HG03280 (cell line): Measurements from ENCODE around the gene CYP4F3.
"Not testable (repeated sequence)": the region's sequence is repeated elsewhere in the genome, so short reads cannot be mapped to it uniquely, and the experiment has no call there.

Experiments
- ATAC-seq: cut with Tn5 transposase; IDR thresholded peaks from one replicate; pipeline ENCODE4 v1.9.1; 2021; ENCODE audit warnings: mild to moderate bottlenecking, moderate library complexity; ENCODE audit not compliant: unreplicated experiment

Gene CYP4F3

GRCh38 chr19:15629003-15629880 is 11.5 kb upstream of the CYP4F3 start:
- no peak for ATAC-seq

DNA sequence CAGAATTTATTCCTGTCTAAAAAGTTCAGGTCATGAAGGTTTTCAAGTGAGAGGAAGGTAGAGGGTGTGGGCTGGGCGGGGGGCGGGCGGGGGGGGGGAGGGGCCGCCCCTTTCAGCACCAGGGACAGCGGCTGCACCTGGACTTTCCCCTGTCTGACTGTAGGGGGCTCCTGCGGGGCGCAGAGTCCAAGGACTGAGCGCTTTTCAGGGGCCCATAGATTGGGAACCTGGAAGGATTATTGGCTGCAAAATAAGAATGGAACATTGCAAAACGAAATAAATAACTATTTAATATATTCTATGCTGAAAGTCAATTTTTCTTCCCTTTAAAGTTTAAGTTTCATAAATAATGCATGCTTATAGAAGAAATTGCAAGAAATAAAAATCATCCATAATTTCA is 8.9 kb upstream of the CYP4F3 start:
- no peak for ATAC-seq

DNA sequence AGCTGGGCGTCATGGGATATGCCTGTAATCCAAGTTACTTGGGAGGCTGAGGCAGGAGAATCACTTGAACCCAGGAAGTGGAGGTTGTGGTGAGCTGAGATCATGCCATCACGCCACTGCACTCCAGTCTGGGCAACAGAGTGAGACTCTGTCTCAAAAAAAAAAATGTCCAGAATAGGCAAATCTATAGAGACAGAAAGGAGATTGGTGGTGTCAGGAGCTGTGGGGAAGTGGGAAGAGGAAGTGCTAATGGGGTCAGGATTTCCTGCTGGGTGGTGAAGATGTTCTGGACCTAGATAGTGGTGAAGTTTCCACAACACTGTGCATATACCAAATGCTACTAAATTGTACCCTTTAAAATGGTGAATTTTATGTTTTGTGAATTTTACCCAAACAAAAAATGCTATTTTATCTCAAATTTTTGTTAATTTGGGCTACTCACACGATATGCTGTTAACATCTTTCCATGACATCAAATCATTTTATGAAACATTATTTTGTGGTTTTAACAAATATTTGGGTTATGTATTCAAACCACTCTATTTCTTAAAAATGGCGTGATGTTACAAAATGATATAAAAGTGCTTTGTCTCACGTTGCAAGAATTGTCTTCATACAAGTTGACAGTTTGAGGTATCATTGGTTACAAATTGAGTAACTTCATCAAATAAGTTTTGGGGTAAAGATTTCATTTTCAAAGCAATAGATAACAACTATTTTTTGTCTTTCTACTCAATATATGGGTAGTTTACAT is 7.4 kb upstream of the CYP4F3 start:
- ATAC-seq, result no peak

- no peak for ATAC-seq
These were observed 6.6 kb upstream of the CYP4F3 start for GRCh38 chr19:15634105-15634504.

DNA sequence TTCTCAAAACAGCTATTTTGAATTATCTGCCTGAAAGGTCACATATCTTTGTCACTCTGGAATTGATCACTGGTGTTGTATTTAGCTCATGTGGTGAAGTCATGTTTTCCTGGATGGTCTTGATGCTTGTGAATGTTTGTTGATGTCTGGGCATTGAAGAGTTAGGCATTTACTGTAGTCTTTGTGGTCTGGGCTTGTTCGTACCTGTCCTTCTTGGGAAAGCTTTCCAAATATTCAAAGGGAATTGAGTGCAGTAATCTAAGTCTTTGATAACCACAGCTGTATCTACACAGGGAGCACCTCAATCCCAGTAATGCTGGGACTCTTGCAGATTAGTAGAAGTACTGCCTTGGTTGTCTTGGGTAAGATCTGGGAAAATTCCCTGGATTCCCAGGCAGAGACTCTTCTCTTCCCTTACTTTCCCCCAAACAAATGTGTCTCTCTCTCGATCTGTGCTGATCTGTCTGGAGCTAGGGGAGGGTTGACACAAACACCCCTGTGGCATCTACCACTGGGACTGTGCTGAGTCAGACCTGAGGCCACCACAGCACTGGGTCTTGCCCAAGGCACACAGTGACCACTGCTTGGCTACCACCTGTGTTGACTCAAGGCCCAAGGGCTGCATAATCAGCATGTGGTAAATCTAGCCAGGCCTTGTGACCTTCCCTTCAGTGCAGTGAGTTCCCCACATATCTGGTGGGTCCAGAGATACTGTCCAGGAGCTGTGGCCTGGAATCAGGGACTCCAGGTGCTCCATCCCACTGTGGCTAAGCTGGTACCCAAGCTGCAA is 5.5 kb upstream of the CYP4F3 start:
- no peak for ATAC-seq

DNA sequence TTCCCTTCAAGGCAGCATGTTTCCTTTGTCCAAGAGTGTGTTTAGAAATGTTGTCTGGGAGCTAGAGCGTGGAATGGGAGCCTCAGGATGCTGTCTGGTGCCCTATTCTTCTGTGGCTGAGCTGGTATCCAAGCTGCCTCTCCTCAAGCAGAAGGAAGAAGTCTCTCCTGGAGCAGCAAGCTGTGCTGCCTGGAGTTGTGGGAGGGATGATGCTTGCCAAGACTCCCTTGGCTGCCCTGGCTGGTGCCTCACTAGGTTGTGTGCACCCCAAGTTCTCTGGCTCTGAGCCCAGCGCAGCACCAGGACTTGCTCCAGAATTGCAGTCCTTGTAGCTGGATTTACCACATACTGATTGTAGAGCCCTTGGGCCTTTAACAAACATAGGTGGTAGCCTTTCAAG is 4.7 kb upstream of the CYP4F3 start:
- no peak for ATAC-seq

GRCh38 chr19:15639596-15639995 is 1.1 kb upstream of the CYP4F3 start:
- no peak for ATAC-seq

DNA sequence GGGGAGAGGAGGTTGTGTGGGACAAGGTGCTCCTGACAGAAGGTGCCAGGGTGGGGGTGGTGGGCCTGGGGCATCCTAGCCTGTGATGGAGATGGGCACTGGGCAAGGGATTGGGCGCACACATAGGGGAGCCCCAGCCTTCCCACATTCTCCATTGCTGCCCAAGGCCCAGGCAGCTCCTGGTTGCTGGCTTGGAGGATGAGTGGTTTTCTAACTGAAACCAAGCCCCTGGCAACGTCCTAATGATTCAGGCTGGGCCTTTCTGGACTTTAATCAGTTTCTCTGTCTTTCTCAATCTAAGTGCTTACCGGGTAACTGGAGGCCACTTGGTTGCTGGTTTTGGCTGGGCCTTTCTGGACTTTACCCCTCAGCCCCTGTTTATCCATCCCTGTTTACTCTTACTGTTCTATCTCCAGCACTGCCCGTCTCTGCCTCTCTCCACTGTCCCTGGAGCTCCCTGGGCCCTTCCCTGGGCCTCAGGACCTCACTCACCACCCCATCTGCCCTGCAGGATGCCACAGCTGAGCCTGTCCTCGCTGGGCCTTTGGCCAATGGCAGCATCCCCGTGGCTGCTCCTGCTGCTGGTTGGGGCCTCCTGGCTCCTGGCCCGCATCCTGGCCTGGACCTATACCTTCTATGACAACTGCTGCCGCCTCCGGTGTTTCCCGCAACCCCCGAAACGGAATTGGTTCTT is 354 bp downstream of the CYP4F3 start:
- no peak for ATAC-seq

DNA sequence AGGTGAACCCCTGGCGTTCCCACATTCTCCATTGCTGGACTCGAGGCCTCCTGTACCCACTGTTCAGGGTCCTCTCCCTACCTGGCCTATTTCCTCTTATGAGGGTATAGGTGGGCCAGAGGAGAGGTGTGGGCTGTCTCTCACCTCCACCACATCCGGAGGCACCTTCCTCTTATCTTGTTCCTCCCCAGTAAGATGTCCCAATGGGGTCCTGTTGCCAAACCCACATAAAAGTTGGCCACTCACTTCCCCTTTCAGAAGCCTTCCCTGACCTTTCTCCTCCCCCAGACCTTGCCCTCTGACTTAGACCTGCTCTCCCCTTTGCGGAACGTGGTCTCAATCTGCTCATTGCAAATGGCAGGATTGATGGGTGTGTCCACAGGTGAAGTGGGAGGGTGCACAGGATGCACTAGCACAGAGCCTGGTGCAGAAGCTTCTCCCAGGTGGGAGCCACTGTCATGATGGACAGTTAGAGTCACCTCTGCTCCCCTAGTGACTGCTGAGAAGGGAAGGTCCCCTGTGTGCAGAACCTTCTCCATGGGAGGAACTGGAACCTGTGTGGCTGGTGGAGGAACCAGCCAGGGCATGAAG is 1.3 kb downstream of the CYP4F3 start:
- no peak for ATAC-seq

DNA sequence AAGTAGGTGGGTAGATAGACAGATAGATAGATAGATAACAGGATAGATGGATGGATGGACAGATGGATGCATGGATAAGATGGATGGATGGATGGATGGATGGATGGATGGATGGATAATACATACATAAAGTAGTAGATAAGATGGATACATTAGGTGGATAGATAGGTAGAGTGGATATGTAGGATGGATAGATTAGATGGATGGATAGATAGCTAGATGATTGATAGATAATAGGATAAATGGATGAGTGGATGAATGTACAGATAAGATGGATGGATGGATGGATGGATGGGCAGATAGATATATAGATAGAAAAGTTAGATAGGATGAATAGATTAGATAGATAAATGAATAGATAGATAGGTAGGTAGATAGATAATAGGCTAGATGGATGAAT is 2.1 kb downstream of the CYP4F3 start:
- no peak for ATAC-seq

DNA sequence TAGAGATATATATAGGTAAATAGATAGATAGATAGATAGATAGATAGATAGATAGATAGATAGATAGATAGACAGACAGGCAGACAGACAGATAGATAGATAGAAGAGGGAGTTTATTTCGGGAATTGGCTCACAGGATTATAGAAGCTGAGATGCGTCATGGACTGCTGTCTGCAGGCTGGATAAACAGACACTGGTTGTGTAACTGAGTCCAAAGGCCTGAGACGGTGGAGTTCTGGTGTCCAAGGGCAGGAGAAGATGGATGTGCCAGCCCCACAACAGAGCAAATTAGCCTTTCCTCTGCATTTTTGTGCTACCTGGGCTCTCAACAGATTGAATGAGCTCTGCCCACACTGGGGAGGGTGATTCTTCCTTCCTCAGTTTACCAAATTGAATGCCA is 2.7 kb downstream of the CYP4F3 start:
- no peak for ATAC-seq

GRCh38 chr19:15644066-15644741 is 3.5 kb downstream of the CYP4F3 start:
- no peak for ATAC-seq

DNA sequence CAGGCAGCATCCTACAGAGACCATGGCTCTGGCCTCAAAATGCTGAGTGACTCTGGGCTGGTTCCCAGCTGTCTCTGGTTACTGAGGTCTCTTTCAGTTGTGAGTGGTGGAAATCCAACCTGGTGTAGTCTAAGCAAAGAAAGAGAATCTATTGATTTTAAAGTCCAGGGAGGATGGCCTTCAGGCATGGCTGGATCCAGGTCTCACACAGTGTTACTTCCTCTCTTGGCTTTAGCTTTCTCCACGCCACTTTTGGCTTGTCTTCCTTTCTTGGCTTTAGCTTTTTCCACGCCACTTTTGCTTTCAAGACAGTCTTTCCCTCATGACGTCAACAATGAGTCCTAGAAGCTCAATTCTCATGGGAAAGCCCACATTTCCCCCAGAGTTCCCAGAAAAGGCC is 4.1 kb downstream of the CYP4F3 start:
- ATAC-seq, result no peak

DNA sequence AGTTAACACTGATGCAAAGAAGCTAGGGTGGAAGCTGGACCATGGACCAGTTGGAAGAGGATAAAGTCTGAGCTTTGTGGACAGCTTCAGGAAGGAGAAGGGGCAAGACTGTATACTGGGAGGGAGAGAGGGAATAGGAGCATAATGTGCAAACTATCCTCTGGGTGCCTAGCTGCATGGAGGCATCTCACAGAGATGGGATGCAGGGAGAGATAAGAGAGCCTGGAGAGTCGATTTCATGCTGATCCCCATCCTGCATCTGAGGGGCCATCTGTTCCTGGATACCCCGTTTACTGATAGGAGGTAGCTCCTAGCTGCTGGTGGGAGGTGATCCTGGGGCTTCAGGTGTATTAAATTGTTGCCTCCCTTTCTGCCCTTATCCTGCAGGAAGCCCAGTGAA is 8.8 kb downstream of the CYP4F3 start:
- no peak for ATAC-seq

DNA sequence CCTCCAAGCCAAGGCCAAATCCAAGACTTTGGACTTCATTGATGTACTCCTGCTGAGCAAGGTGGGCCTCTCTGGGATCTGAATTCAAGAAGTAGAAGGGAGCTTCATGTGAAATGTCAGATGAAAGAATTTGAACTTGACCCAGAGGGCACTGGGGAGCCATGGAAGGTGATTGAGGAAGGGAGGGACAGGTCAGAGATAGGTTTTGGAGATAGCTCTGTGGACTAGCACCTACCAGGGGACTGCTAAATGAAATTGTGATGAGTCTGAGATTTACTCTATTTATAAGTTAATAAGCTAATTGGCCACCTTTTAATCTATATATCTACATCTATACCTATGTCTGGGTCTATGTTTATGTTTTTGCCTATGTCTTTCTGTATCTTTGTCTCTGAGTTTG is 9.4 kb downstream of the CYP4F3 start:
- not testable (repeated sequence) for ATAC-seq

DNA sequence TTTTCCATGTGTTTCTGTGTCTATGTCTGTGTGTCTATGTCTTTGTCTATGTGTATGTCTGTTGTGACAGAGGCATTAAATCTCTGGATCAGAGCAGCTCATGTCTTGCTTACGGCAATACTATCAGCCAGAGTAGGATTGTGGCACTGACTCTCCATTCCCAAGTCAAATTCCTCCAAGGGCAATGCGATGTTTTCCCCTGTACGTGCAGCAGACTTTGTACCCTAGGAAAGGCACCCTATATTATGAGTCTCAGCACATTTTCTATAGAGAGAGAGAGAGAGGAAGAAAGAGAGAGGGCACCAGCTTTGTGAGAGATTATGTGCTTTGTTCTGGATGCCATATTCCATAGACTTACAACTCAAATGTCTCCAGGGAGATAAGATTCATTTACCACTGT is 11.1 kb downstream of the CYP4F3 start:
- ATAC-seq, result no peak

GRCh38 chr19:15652559-15653278 is 12.0 kb downstream of the CYP4F3 start:
- ATAC-seq, result no peak

- ATAC-seq, result no peak
These were observed 15.8 kb downstream of the CYP4F3 start for GRCh38 chr19:15656467-15656866.

DNA sequence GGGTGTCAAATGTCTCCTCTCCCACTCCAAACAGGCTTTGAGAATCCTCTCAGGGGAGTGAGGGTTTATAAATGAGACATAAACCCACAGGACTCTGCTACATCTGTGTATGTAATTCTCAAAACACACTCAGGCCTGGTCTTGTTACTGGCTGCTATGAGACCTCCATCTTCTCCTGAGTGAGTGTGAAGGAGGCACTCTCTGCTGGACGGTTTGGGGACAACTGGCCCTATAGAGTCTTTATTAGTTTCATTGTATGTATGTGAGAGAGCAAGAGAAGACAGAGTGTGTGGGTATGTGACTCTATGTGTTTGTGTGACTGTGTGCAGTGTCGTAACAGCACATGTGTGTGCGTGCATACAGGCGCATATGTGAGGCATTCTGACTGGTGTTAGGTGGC is 22.6 kb downstream of the CYP4F3 start:
- no peak for ATAC-seq
